Gastroesophageal sphincter (tissue), 3 donors: ENCODE data around the gene SASH1.

Experiments
- EP300 ChIP-seq: sonication (generic); formaldehyde crosslinking; IDR thresholded peaks from one replicate; pipeline ENCODE4 v1.6.1; 2017; ENCODE audit warnings: antibody characterized with exemption, mild to moderate bottlenecking
- POLR2A ChIP-seq, 2 donors: fragments of 450-650 bp; IDR thresholded peaks; one replicate each; pipeline ENCODE4 v1.6.1; 2017; ENCODE audit warnings: antibody characterized with exemption in 2 of 2, mild to moderate bottlenecking in 2 of 2, moderate library complexity in 1 of 2
- POLR2AphosphoS5 ChIP-seq: sonication (generic); formaldehyde crosslinking; IDR thresholded peaks from one replicate; pipeline ENCODE4 v1.6.1; 2017; ENCODE audit warnings: antibody characterized with exemption
- TF ChIP-seq, protein P1 (sequence below), 4 experiments: fragments of 200-600 bp in 2 of 4; fragments of 450-650 bp in 2 of 4; sonication (generic) in 1 of 4; IDR thresholded peaks; one replicate each; pipeline ENCODE4 v1.5.1; 2017 to 2019; ENCODE audit warnings: antibody characterized with exemption in 4 of 4, mild to moderate bottlenecking in 2 of 4, moderate library complexity in 2 of 4

DNA sequence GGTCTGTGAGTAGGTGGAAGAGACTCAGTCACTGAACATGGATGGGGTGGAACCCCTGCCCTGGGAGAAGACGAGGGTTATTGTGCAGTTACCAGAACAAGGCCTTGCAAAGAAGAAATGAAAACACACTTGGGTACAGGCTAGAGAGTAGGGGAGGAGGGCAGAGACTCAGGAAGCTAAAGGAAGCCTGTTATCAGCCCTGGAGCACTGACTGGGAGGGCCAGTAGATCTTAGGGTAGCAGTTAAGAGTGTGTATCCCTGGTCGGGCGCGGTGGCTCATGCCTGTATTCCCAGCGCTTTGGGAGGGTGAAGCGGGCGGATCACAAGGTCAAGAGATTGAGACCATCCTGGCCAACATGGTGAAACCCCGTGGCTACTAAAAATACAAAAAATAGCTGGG is 74.4 kb downstream of the SASH1 start:
- no peak for TF ChIP-seq POLR2AphosphoS5
- TF ChIP-seq, protein P1, sequence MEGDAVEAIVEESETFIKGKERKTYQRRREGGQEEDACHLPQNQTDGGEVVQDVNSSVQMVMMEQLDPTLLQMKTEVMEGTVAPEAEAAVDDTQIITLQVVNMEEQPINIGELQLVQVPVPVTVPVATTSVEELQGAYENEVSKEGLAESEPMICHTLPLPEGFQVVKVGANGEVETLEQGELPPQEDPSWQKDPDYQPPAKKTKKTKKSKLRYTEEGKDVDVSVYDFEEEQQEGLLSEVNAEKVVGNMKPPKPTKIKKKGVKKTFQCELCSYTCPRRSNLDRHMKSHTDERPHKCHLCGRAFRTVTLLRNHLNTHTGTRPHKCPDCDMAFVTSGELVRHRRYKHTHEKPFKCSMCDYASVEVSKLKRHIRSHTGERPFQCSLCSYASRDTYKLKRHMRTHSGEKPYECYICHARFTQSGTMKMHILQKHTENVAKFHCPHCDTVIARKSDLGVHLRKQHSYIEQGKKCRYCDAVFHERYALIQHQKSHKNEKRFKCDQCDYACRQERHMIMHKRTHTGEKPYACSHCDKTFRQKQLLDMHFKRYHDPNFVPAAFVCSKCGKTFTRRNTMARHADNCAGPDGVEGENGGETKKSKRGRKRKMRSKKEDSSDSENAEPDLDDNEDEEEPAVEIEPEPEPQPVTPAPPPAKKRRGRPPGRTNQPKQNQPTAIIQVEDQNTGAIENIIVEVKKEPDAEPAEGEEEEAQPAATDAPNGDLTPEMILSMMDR (IDR thresholded peaks at IDR 0.05), result no peak
- TF ChIP-seq POLR2A (IDR thresholded peaks at IDR 0.05), result no peak
- TF ChIP-seq EP300, result no peak
